HEK293 (cell line): ENCODE measurements around the gene TDRKH.

ENCODE experiments used
- CTCF ChIA-PET: fragments of 350-600 bp; formaldehyde crosslinking; extraction: SDS; loops from one replicate; lab custom pipeline; 2021; ENCODE audit warnings: antibody characterized with exemption; lab: Yijun Ruan, JAX
- POLR2A ChIA-PET: fragments of 300-600 bp; formaldehyde crosslinking; extraction: SDS; loops from one replicate; lab custom pipeline; 2020; ENCODE audit warnings: antibody characterized with exemption, inconsistent platforms; lab: Yijun Ruan, JAX
- H3K27ac ChIP-seq: fragments of 200-500 bp; sonication (Bioruptor generic); 2 replicates; pipeline ENCODE4 v1.5.1; 2014; ENCODE audit warnings: low read depth, low read length, control low read depth, inconsistent platforms; ENCODE audit errors: extremely low read depth
- H3K36me3 ChIP-seq, 2 experiments: fragments of 200-500 bp in 1 of 2; sonication (Bioruptor generic) in 1 of 2; 1 replicate in 1 of 2; 2 replicates in 1 of 2; pipeline ENCODE4 v1.5.1; 2014 to 2017; ENCODE audit warnings: inconsistent platforms in 2 of 2, low read length in 2 of 2; ENCODE audit not compliant: control insufficient read depth in 2 of 2, insufficient read depth in 1 of 2
- H3K4me1 ChIP-seq: fragments of 200-500 bp; sonication (Bioruptor generic); 2 replicates; pipeline ENCODE4 v1.5.1; 2014; ENCODE audit warnings: mild to moderate bottlenecking, low read length, inconsistent platforms; ENCODE audit not compliant: control insufficient read depth, insufficient read depth
- H3K4me3 ChIP-seq: 2 replicates; pipeline ENCODE4 v1.5.1; 2011; ENCODE audit warnings: low read depth, mild to moderate bottlenecking, control low read depth, low read length, moderate library complexity
- H3K9me3 ChIP-seq: fragments of 200-500 bp; sonication (Bioruptor generic); 2 replicates; pipeline ENCODE4 v1.5.1; 2014; ENCODE audit warnings: low read depth, low read length, inconsistent platforms; ENCODE audit not compliant: control insufficient read depth, insufficient read depth
- GFI1B ChIP-seq: fragments of 450-650 bp; formaldehyde crosslinking; IDR thresholded peaks from 2 replicates; pipeline ENCODE4 v1.5.1; 2016; ENCODE audit warnings: missing biosample characterization, missing genetic modification characterization
- KLF8 ChIP-seq: fragments of 450-650 bp; formaldehyde crosslinking; IDR thresholded peaks from 2 replicates; pipeline ENCODE4 v1.5.1; 2016; ENCODE audit warnings: missing biosample characterization, missing genetic modification characterization
- PATZ1 ChIP-seq: fragments of 450-650 bp; formaldehyde crosslinking; IDR thresholded peaks from 2 replicates; pipeline ENCODE4 v1.5.1; 2016; ENCODE audit warnings: missing biosample characterization, missing genetic modification characterization
- RBAK ChIP-seq: fragments of 450-650 bp; formaldehyde crosslinking; IDR thresholded peaks from 2 replicates; pipeline ENCODE4 v1.5.1; 2016; ENCODE audit warnings: missing biosample characterization, missing genetic modification characterization
- REST ChIP-seq: fragments of 450-650 bp; formaldehyde crosslinking; IDR thresholded peaks from 2 replicates; pipeline ENCODE4 v1.5.1; 2016; ENCODE audit warnings: missing biosample characterization, missing genetic modification characterization
- SP2 ChIP-seq: fragments of 450-650 bp; formaldehyde crosslinking; IDR thresholded peaks from 2 replicates; pipeline ENCODE4 v1.5.1; 2016; ENCODE audit warnings: missing biosample characterization, missing genetic modification characterization
- SP7 ChIP-seq: fragments of 450-650 bp; formaldehyde crosslinking; IDR thresholded peaks from 2 replicates; pipeline ENCODE4 v1.5.1; 2016; ENCODE audit warnings: missing biosample characterization, missing genetic modification characterization
- YY1 ChIP-seq: fragments of 450-650 bp; formaldehyde crosslinking; IDR thresholded peaks from 2 replicates; pipeline ENCODE4 v1.5.1; 2018; ENCODE audit warnings: missing biosample characterization, missing genetic modification characterization
- ZBTB48 ChIP-seq: fragments of 450-650 bp; formaldehyde crosslinking; IDR thresholded peaks from 2 replicates; pipeline ENCODE4 v1.5.1; 2016; ENCODE audit warnings: missing biosample characterization, missing genetic modification characterization
- ZBTB8A ChIP-seq: fragments of 450-650 bp; formaldehyde crosslinking; IDR thresholded peaks from 2 replicates; pipeline ENCODE4 v1.5.1; 2016; ENCODE audit warnings: missing biosample characterization, missing genetic modification characterization
- ZFHX2 ChIP-seq: fragments of 450-650 bp; formaldehyde crosslinking; conservative IDR thresholded peaks from 2 replicates; pipeline ENCODE4 v1.5.1; 2016; ENCODE audit warnings: missing biosample characterization, missing genetic modification characterization
- ZFP41 ChIP-seq: fragments of 450-650 bp; formaldehyde crosslinking; IDR thresholded peaks from 2 replicates; pipeline ENCODE4 v1.5.1; 2016; ENCODE audit warnings: missing biosample characterization, missing genetic modification characterization, borderline replicate concordance
- ZIC2 ChIP-seq: fragments of 450-650 bp; formaldehyde crosslinking; IDR thresholded peaks from 2 replicates; pipeline ENCODE4 v1.5.1; 2016; ENCODE audit warnings: missing biosample characterization, missing genetic modification characterization
- ZNF174 ChIP-seq: fragments of 450-650 bp; formaldehyde crosslinking; IDR thresholded peaks from 2 replicates; pipeline ENCODE4 v1.5.0; 2017; ENCODE audit warnings: missing biosample characterization, mild to moderate bottlenecking, missing genetic modification characterization
- ZNF202 ChIP-seq: fragments of 450-650 bp; formaldehyde crosslinking; IDR thresholded peaks from 2 replicates; pipeline ENCODE4 v1.5.1; 2016; ENCODE audit warnings: missing biosample characterization, missing genetic modification characterization, borderline replicate concordance
- ZNF223 ChIP-seq: fragments of 450-650 bp; formaldehyde crosslinking; IDR thresholded peaks from 2 replicates; pipeline ENCODE4 v1.5.1; 2016; ENCODE audit warnings: missing biosample characterization, missing genetic modification characterization
- ZNF341 ChIP-seq: fragments of 450-650 bp; formaldehyde crosslinking; IDR thresholded peaks from 2 replicates; pipeline ENCODE4; 2016; ENCODE audit warnings: low read depth, missing biosample characterization, missing genetic modification characterization
- ZNF366 ChIP-seq: fragments of 450-650 bp; formaldehyde crosslinking; conservative IDR thresholded peaks from 2 replicates; pipeline ENCODE4 v1.5.1; 2016; ENCODE audit warnings: missing biosample characterization, missing genetic modification characterization
- ZNF514 ChIP-seq: fragments of 450-650 bp; formaldehyde crosslinking; IDR thresholded peaks from 2 replicates; pipeline ENCODE4 v1.5.1; 2016; ENCODE audit warnings: missing biosample characterization, missing genetic modification characterization
- ZNF558 ChIP-seq: fragments of 450-650 bp; formaldehyde crosslinking; IDR thresholded peaks from 2 replicates; pipeline ENCODE4 v1.5.1; 2016; ENCODE audit warnings: missing biosample characterization, missing genetic modification characterization
- ZNF560 ChIP-seq: fragments of 450-650 bp; formaldehyde crosslinking; IDR thresholded peaks from 2 replicates; pipeline ENCODE4 v1.5.1; 2017; ENCODE audit warnings: missing biosample characterization, missing genetic modification characterization, borderline replicate concordance
- ZNF658 ChIP-seq: fragments of 450-650 bp; formaldehyde crosslinking; IDR thresholded peaks from 2 replicates; pipeline ENCODE4; 2016; ENCODE audit warnings: missing biosample characterization, missing genetic modification characterization
- ZNF707 ChIP-seq: fragments of 450-650 bp; formaldehyde crosslinking; IDR thresholded peaks from 2 replicates; pipeline ENCODE4 v1.5.1; 2016; ENCODE audit warnings: missing biosample characterization, missing genetic modification characterization
- ZNF843 ChIP-seq: fragments of 450-650 bp; formaldehyde crosslinking; IDR thresholded peaks from 2 replicates; pipeline ENCODE4 v1.5.1; 2016; ENCODE audit warnings: missing biosample characterization, missing genetic modification characterization
- TF ChIP-seq, protein P1 (sequence below): fragments of 450-650 bp; formaldehyde crosslinking; IDR thresholded peaks from 2 replicates; pipeline ENCODE4 v1.5.1; 2016; ENCODE audit warnings: missing biosample characterization, missing genetic modification characterization
- TF ChIP-seq, protein P2 (sequence below): fragments of 450-650 bp; formaldehyde crosslinking; IDR thresholded peaks from 2 replicates; pipeline ENCODE4 v1.5.1; 2016; ENCODE audit warnings: missing biosample characterization, missing genetic modification characterization

Gene TDRKH

GRCh38 chr1:151829352-151830046, 39.2 kb upstream of the TDRKH start:
- H3K9me3 ChIP-seq = no peaks in the 10 kb centered on the region
- POLR2A ChIA-PET = no interaction called here
- H3K36me3 ChIP-seq = no peaks in the 10 kb centered on the region
- H3K4me3 ChIP-seq = no peak overlapping the region
- CTCF ChIA-PET = interaction anchor here (0.6 to 0.7 kb wide), 2 partner anchors 12 to 13 kb away, joined by 3 read pairs; no protein-coding TSS in a partner anchor
- H3K4me1 ChIP-seq = peaks cover 2% of the 10 kb centered on the region
- no peak for TF ChIP-seq PATZ1
- no peak for TF ChIP-seq ZFP41 (tag by site-specific recombination)
- no peak for TF ChIP-seq ZNF843 (tag by site-specific recombination)
- TF ChIP-seq ZNF341 (tag by site-specific recombination) = no peak
- no peak for TF ChIP-seq RBAK (tag by site-specific recombination)
- no peak for TF ChIP-seq ZNF658 (tag by site-specific recombination)
- 0 out of 2 replicates have a peak, but pooled peaks have one; percentile 5 for TF ChIP-seq ZFHX2
- TF ChIP-seq ZIC2 (tag by site-specific recombination) = peak; percentile 21; the same call in 1 of the 2 replicates
- TF ChIP-seq ZNF560 = no peak
- no peak for TF ChIP-seq ZBTB8A (tag by site-specific recombination)
- TF ChIP-seq YY1 (tag by site-specific recombination) = no peak
- TF ChIP-seq, protein P1, sequence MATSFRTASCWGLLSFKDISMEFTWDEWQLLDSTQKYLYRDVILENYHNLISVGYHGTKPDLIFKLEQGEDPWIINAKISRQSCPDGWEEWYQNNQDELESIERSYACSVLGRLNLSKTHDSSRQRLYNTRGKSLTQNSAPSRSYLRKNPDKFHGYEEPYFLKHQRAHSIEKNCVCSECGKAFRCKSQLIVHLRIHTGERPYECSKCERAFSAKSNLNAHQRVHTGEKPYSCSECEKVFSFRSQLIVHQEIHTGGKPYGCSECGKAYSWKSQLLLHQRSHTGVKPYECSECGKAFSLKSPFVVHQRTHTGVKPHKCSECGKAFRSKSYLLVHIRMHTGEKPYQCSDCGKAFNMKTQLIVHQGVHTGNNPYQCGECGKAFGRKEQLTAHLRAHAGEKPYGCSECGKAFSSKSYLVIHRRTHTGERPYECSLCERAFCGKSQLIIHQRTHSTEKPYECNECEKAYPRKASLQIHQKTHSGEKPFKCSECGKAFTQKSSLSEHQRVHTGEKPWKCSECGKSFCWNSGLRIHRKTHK = no peak
- TF ChIP-seq ZNF174 (tag by site-specific recombination) = no peak
- TF ChIP-seq ZNF514 = no peak
- TF ChIP-seq ZNF202 (tag by site-specific recombination) = no peak
- H3K27ac ChIP-seq = no peak overlapping the region

DNA sequence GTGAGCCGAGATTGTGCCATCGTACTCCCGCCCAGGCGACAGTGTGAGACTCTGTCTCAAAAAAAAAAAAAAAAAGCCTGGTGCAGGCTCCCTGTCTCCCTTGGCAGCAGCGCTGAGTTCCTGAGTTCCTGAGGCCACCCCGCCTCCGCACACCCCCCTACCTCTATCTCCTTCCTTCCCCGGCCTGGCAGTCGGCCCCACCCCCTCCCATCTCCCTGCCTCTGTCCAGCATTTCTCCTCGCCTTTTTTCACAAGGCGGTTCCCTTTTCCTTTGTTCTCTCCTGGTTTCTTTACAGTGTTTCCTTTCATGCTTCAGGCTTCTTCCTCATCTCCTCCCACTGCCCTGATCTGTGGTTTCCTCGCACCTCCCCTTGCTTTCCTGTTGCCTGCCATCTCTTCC, 38.6 kb upstream of the TDRKH start:
- H3K27ac ChIP-seq = no peak overlapping the region
- H3K9me3 ChIP-seq = no peaks in the 10 kb centered on the region
- H3K4me1 ChIP-seq = peaks cover 2% of the 10 kb centered on the region
- no peak overlapping the region for H3K4me3 ChIP-seq
- POLR2A ChIA-PET = interaction anchor here (0.6 kb wide), 1 partner anchor 203 kb away, joined by 3 read pairs; no protein-coding TSS in a partner anchor
- CTCF ChIA-PET = interaction anchor here (1.3 kb wide), 1 partner anchor 54 kb away, joined by 3 read pairs; no protein-coding TSS in a partner anchor
- H3K36me3 ChIP-seq = no peaks in the 10 kb centered on the region
- no peak for TF ChIP-seq ZBTB48 (tag by site-specific recombination)
- TF ChIP-seq, protein P2, sequence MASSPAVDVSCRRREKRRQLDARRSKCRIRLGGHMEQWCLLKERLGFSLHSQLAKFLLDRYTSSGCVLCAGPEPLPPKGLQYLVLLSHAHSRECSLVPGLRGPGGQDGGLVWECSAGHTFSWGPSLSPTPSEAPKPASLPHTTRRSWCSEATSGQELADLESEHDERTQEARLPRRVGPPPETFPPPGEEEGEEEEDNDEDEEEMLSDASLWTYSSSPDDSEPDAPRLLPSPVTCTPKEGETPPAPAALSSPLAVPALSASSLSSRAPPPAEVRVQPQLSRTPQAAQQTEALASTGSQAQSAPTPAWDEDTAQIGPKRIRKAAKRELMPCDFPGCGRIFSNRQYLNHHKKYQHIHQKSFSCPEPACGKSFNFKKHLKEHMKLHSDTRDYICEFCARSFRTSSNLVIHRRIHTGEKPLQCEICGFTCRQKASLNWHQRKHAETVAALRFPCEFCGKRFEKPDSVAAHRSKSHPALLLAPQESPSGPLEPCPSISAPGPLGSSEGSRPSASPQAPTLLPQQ (tag by site-specific recombination) = no peak
- TF ChIP-seq KLF8 (tag by site-specific recombination) = no peak
- TF ChIP-seq ZNF558 (tag by site-specific recombination) = no peak
- TF ChIP-seq SP7 (tag by site-specific recombination) = no peak
- TF ChIP-seq GFI1B (tag by site-specific recombination) = no peak
- TF ChIP-seq REST (tag by site-specific recombination) = peak; percentile 98
- TF ChIP-seq SP2 (tag by site-specific recombination) = peak; percentile 60
- TF ChIP-seq ZNF707 (tag by site-specific recombination) = no peak
- 0 out of 2 replicates have a peak, but pooled peaks have one; percentile 43 for TF ChIP-seq PATZ1
- TF ChIP-seq ZNF223 = no peak
- no peak for TF ChIP-seq ZNF366 (tag by site-specific recombination)
